SK-N-SH treated with all-trans-retinoic acid at 6 μM for 48 hours (cell line): ENCODE measurements around the gene ZNF148.

ENCODE experiments used
- ATAC-seq: fragments of 200-7000 bp; cut with Tn5 transposase; 3 replicates; pipeline ENCODE4 v1.9.1; 2020; ENCODE audit warnings: mild to moderate bottlenecking, moderate library complexity
- ARNTL ChIP-seq: fragments of 450-650 bp; formaldehyde crosslinking; IDR thresholded peaks from 2 replicates; pipeline ENCODE4 v1.5.0; 2020; ENCODE audit warnings: low read depth, mild to moderate bottlenecking, moderate library complexity, borderline replicate concordance
- BACH2 ChIP-seq: fragments of 250-450 bp; sonication (Bioruptor Pico); IDR thresholded peaks from 2 replicates; pipeline ENCODE4 v1.9.0; 2021; ENCODE audit warnings: mild to moderate bottlenecking, borderline replicate concordance
- CREB5 ChIP-seq: fragments of 250-450 bp; sonication (Bioruptor Pico); IDR thresholded peaks from 2 replicates; pipeline ENCODE4 v1.5.1; 2020; ENCODE audit warnings: low read depth, mild to moderate bottlenecking, moderate library complexity
- CSDC2 ChIP-seq: fragments of 250-450 bp; sonication (Bioruptor Pico); IDR thresholded peaks from 2 replicates; pipeline ENCODE4 v1.5.0; 2020; ENCODE audit warnings: mild to moderate bottlenecking, moderate library complexity
- ESRRG ChIP-seq: fragments of 250-450 bp; sonication (Bioruptor Pico); IDR thresholded peaks from 2 replicates; pipeline ENCODE4 v1.6.1; 2021; ENCODE audit warnings: mild to moderate bottlenecking
- GLIS3 ChIP-seq: fragments of 250-450 bp; sonication (Bioruptor Pico); IDR thresholded peaks from 2 replicates; pipeline ENCODE4 v1.5.0; 2020; ENCODE audit warnings: mild to moderate bottlenecking, moderate library complexity
- ISL1 ChIP-seq: fragments of 250-450 bp; sonication (Bioruptor Pico); IDR thresholded peaks from 2 replicates; pipeline ENCODE4 v2.1.2; 2022; ENCODE audit warnings: mild to moderate bottlenecking, moderate library complexity
- POU6F1 ChIP-seq: fragments of 250-450 bp; sonication (Bioruptor Pico); IDR thresholded peaks from 2 replicates; pipeline ENCODE4 v1.8.0; 2021; ENCODE audit warnings: low read depth, mild to moderate bottlenecking, moderate library complexity, borderline replicate concordance
- PPARA ChIP-seq: fragments of 250-450 bp; sonication (Bioruptor Pico); IDR thresholded peaks from 2 replicates; pipeline ENCODE4 v1.5.0; 2020; ENCODE audit warnings: mild to moderate bottlenecking, borderline replicate concordance
- RARB ChIP-seq: fragments of 250-450 bp; sonication (Bioruptor Pico); IDR thresholded peaks from 2 replicates; pipeline ENCODE4 v1.8.0; 2021; ENCODE audit warnings: mild to moderate bottlenecking, moderate library complexity
- SNAI2 ChIP-seq: fragments of 250-450 bp; sonication (Bioruptor Pico); IDR thresholded peaks from 2 replicates; pipeline ENCODE4 v1.5.0; 2020; ENCODE audit warnings: mild to moderate bottlenecking, moderate library complexity
- TCF4 ChIP-seq: fragments of 250-450 bp; sonication (Bioruptor Pico); IDR thresholded peaks from 2 replicates; pipeline ENCODE4 v1.8.0; 2021; ENCODE audit warnings: mild to moderate bottlenecking, moderate library complexity, borderline replicate concordance
- TSHZ2 ChIP-seq: fragments of 250-450 bp; sonication (Bioruptor Pico); IDR thresholded peaks from 2 replicates; pipeline ENCODE4 v1.5.0; 2020; ENCODE audit warnings: mild to moderate bottlenecking, moderate library complexity
- ZC3H10 ChIP-seq: fragments of 250-450 bp; sonication (Bioruptor Pico); IDR thresholded peaks from 2 replicates; pipeline ENCODE4 v1.5.1; 2021; ENCODE audit warnings: mild to moderate bottlenecking, moderate library complexity
- ZFP3 ChIP-seq: fragments of 250-450 bp; sonication (Bioruptor Pico); IDR thresholded peaks from 2 replicates; pipeline ENCODE4 v1.5.0; 2020; ENCODE audit warnings: mild to moderate bottlenecking, moderate library complexity
- ZFP30 ChIP-seq: fragments of 450-650 bp; formaldehyde crosslinking; IDR thresholded peaks from 2 replicates; pipeline ENCODE4 v1.5.0; 2022; ENCODE audit warnings: mild to moderate bottlenecking, moderate library complexity
- ZNF565 ChIP-seq: fragments of 450-650 bp; formaldehyde crosslinking; conservative IDR thresholded peaks from 2 replicates; pipeline ENCODE4 v1.5.0; 2020; ENCODE audit warnings: low read depth, mild to moderate bottlenecking, moderate library complexity
- ZNF70 ChIP-seq: fragments of 450-650 bp; formaldehyde crosslinking; IDR thresholded peaks from 2 replicates; pipeline ENCODE4 v1.5.0; 2020; ENCODE audit warnings: mild to moderate bottlenecking, moderate library complexity
- ZNF8 ChIP-seq: fragments of 450-650 bp; formaldehyde crosslinking; IDR thresholded peaks from 2 replicates; pipeline ENCODE4 v1.5.0; 2020; ENCODE audit warnings: mild to moderate bottlenecking, moderate library complexity
- TF ChIP-seq, protein P1 (sequence below): fragments of 250-450 bp; sonication (Bioruptor Pico); IDR thresholded peaks from 2 replicates; pipeline ENCODE4 v1.5.1; 2021; ENCODE audit warnings: mild to moderate bottlenecking, moderate library complexity

ZNF148 gene

GRCh38 chr3:125260158-125260557 lies 115.0 kb downstream of the ZNF148 start:
- no peak for ATAC-seq
- TF ChIP-seq RARB (CRISPR knock-in tag) (no peak), GLIS3 (CRISPR knock-in tag) (no peak), ZC3H10 (CRISPR knock-in tag) (no peak), ZFP30 (CRISPR knock-in tag) (no peak), ZNF8 (no peak), BACH2 (CRISPR knock-in tag) (no peak), CSDC2 (CRISPR knock-in tag) (no peak), ARNTL (CRISPR knock-in tag) (no peak), ESRRG (CRISPR knock-in tag) (no peak), ISL1 (CRISPR knock-in tag) (no peak), ZFP3 (CRISPR knock-in tag) (no peak), ZNF565 (CRISPR knock-in tag) (no peak), ZNF70 (no peak), POU6F1 (CRISPR knock-in tag) (no peak), TCF4 (CRISPR knock-in tag) (no peak), PPARA (CRISPR knock-in tag) (no peak), TSHZ2 (CRISPR knock-in tag) (no peak)
- TF ChIP-seq, protein P1, sequence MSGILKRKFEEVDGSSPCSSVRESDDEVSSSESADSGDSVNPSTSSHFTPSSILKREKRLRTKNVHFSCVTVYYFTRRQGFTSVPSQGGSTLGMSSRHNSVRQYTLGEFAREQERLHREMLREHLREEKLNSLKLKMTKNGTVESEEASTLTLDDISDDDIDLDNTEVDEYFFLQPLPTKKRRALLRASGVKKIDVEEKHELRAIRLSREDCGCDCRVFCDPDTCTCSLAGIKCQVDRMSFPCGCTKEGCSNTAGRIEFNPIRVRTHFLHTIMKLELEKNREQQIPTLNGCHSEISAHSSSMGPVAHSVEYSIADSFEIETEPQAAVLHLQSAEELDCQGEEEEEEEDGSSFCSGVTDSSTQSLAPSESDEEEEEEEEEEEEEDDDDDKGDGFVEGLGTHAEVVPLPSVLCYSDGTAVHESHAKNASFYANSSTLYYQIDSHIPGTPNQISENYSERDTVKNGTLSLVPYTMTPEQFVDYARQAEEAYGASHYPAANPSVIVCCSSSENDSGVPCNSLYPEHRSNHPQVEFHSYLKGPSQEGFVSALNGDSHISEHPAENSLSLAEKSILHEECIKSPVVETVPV (CRISPR knock-in tag), result no peak

DNA sequence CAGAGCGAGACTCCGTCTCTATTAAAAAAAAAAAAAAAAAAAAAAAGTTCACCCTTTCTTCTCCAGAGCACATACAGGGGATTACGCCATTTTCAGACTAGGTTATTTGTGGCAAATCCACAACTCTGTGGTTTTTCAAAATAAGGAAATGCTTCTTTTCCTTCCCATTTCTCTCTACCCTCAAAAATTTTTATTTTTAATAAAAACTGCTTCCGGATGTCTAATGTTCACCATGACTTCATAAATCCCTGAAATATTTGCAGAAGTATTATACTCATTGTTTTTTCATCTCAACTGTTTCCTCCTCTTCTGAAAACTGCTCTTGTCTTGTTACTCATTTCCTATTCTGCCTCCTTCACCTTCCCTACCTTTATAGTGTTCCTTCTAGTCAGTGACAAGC lies 117.6 kb downstream of the ZNF148 start:
- ATAC-seq, result no peak

More for the DNA sequence above, 117.6 kb downstream of the ZNF148 start:
- no peak for TF ChIP-seq ZNF565 (CRISPR knock-in tag)
- no peak for TF ChIP-seq ZFP3 (CRISPR knock-in tag)
- TF ChIP-seq SNAI2, result no peak
- TF ChIP-seq, protein P1 (CRISPR knock-in tag), result no peak
- no peak for TF ChIP-seq CREB5
- no peak for TF ChIP-seq ZC3H10 (CRISPR knock-in tag)
- no peak for TF ChIP-seq PPARA (CRISPR knock-in tag)
- no peak for TF ChIP-seq POU6F1 (CRISPR knock-in tag)
- TF ChIP-seq GLIS3 (CRISPR knock-in tag), result no peak
- no peak for TF ChIP-seq ZNF8
